H9 (cell line): ENCODE data around the gene TMEM80. TPM values are rescaled to one million over a fixed set of nuclear protein-coding genes. Genes with fewer than 3 reads are reported as not detected.

ENCODE experiments used
- DNase-seq: peaks from one replicate; pipeline ENCODE4 v3.0.0-alpha.2; 2017
- H2AFZ ChIP-seq: one replicate; pipeline ENCODE4 v1.6.1; 2013; ENCODE audit warnings: mild to moderate bottlenecking, low read length, control low read depth, moderate library complexity
- H2AK5ac ChIP-seq: 2 replicates; pipeline ENCODE4 v1.6.1; 2013; ENCODE audit warnings: low read length, control low read depth, mixed read lengths; ENCODE audit not compliant: insufficient read length
- H2BK120ac ChIP-seq: one replicate; pipeline ENCODE4 v1.6.1; 2013; ENCODE audit warnings: low read depth, mild to moderate bottlenecking, low read length, control low read depth, inconsistent platforms; ENCODE audit not compliant: poor library complexity, severe bottlenecking
- H2BK12ac ChIP-seq: 2 replicates; pipeline ENCODE4 v1.6.1; 2013; ENCODE audit warnings: low read length, control low read depth, mixed read lengths, low read depth; ENCODE audit not compliant: insufficient read length
- H2BK15ac ChIP-seq: 2 replicates; pipeline ENCODE4 v1.6.1; 2013; ENCODE audit warnings: low read depth, low read length, control low read depth
- H2BK20ac ChIP-seq: one replicate; pipeline ENCODE4 v1.6.1; 2013; ENCODE audit warnings: low read depth, mild to moderate bottlenecking, low read length, control low read depth, inconsistent platforms; ENCODE audit not compliant: poor library complexity, severe bottlenecking
- H2BK5ac ChIP-seq: 2 replicates; pipeline ENCODE4 v1.6.1; 2013; ENCODE audit warnings: low read length, control low read depth, mixed read lengths; ENCODE audit not compliant: insufficient read length
- H3K14ac ChIP-seq: 2 replicates; pipeline ENCODE4 v1.6.1; 2013; ENCODE audit warnings: low read length, control low read depth; ENCODE audit not compliant: insufficient read depth
- H3K18ac ChIP-seq: 2 replicates; pipeline ENCODE4 v1.6.1; 2013; ENCODE audit warnings: low read depth, mild to moderate bottlenecking, mixed read lengths, low read length, control low read depth; ENCODE audit not compliant: insufficient read length
- H3K23ac ChIP-seq: 2 replicates; pipeline ENCODE4 v1.6.1; 2013; ENCODE audit warnings: low read length, control low read depth, mixed read lengths, low read depth; ENCODE audit not compliant: insufficient read length
- H3K23me2 ChIP-seq: 2 replicates; pipeline ENCODE4 v1.6.1; 2013; ENCODE audit warnings: low read depth, mild to moderate bottlenecking, mixed read lengths, low read length, control low read depth; ENCODE audit not compliant: insufficient read length, poor library complexity, severe bottlenecking
- H3K27ac ChIP-seq: 2 replicates; pipeline ENCODE4 v1.5.1; 2013; ENCODE audit warnings: low read length, control low read depth, mixed read lengths, low read depth; ENCODE audit not compliant: insufficient read length
- H3K27me3 ChIP-seq: 2 replicates; pipeline ENCODE4 v1.6.1; 2013; ENCODE audit warnings: low read length, control low read depth, inconsistent platforms; ENCODE audit not compliant: insufficient read depth
- H3K4ac ChIP-seq: 2 replicates; pipeline ENCODE4 v1.6.1; 2013; ENCODE audit warnings: low read depth, mild to moderate bottlenecking, control low read depth, inconsistent platforms, low read length, moderate library complexity
- H3K4me1 ChIP-seq: 2 replicates; pipeline ENCODE4 v1.6.1; 2013; ENCODE audit warnings: low read length, control low read depth, inconsistent platforms; ENCODE audit not compliant: insufficient read depth
- H3K4me2 ChIP-seq: 2 replicates; pipeline ENCODE4 v1.6.1; 2013; ENCODE audit warnings: low read length, control low read depth, mixed read lengths; ENCODE audit not compliant: insufficient read length, insufficient read depth
- H3K56ac ChIP-seq: 2 replicates; pipeline ENCODE4 v1.6.1; 2013; ENCODE audit warnings: low read depth, mild to moderate bottlenecking, mixed read lengths, low read length, control low read depth; ENCODE audit not compliant: insufficient read length
- H3K79me1 ChIP-seq: 2 replicates; pipeline ENCODE4 v1.6.1; 2013; ENCODE audit warnings: low read depth, mild to moderate bottlenecking, moderate library complexity, low read length, control low read depth, inconsistent platforms; ENCODE audit not compliant: insufficient read depth, poor library complexity, severe bottlenecking
- H3K79me2 ChIP-seq: 2 replicates; pipeline ENCODE4 v1.6.1; 2013; ENCODE audit warnings: low read length, control low read depth, inconsistent platforms; ENCODE audit not compliant: insufficient read depth
- H3K9ac ChIP-seq: 2 replicates; pipeline ENCODE4 v1.6.1; 2013; ENCODE audit warnings: low read length, control low read depth, mixed read lengths; ENCODE audit not compliant: insufficient read length; ENCODE audit errors: extremely low read depth
- H3K9me3 ChIP-seq: one replicate; pipeline ENCODE4 v1.6.1; 2013; ENCODE audit warnings: low read depth, low read length, inconsistent platforms; ENCODE audit not compliant: control insufficient read depth
- H3T11ph ChIP-seq: one replicate; pipeline ENCODE4 v1.6.1; 2013; ENCODE audit warnings: mild to moderate bottlenecking, low read length, control low read depth, inconsistent platforms
- H4K20me1 ChIP-seq: one replicate; pipeline ENCODE4 v1.6.1; 2013; ENCODE audit not compliant: control insufficient read depth, insufficient read length, insufficient read depth
- H4K5ac ChIP-seq: 2 replicates; pipeline ENCODE4 v1.6.1; 2013; ENCODE audit warnings: low read depth, mild to moderate bottlenecking, mixed read lengths, low read length, control low read depth; ENCODE audit not compliant: insufficient read length
- H4K8ac ChIP-seq: replicated peaks from 2 replicates; pipeline ENCODE4 v1.6.1; 2013; ENCODE audit warnings: low read length, control low read depth, mixed read lengths, low read depth; ENCODE audit not compliant: insufficient read length
- H4K91ac ChIP-seq: 2 replicates; pipeline ENCODE4 v1.6.1; 2013; ENCODE audit warnings: low read depth, mild to moderate bottlenecking, moderate library complexity, mixed read lengths, low read length, control low read depth; ENCODE audit not compliant: insufficient read length
- H3K27ac Mint-ChIP-seq, 3 experiments: 2 replicates in 2 of 3; 3 replicates in 1 of 3; pipeline ENCODE4 v1.8.0; 2020 to 2021; ENCODE audit warnings: mixed read lengths in 3 of 3, mild to moderate bottlenecking in 1 of 3, moderate library complexity in 1 of 3
- H3K27me3 Mint-ChIP-seq: 2 replicates; pipeline ENCODE4 v1.8.0; 2021; ENCODE audit warnings: low read depth, mild to moderate bottlenecking, moderate library complexity, mixed read lengths
- H3K36me3 Mint-ChIP-seq, 3 experiments: 2 replicates in 2 of 3; 3 replicates in 1 of 3; pipeline ENCODE4 v1.8.0; 2020 to 2021; ENCODE audit warnings: low read depth in 3 of 3, mixed read lengths in 3 of 3; ENCODE audit not compliant: insufficient read depth in 1 of 3
- H3K4me1 Mint-ChIP-seq, 2 experiments: 2 replicates each; pipeline ENCODE4 v1.8.0; 2020; ENCODE audit warnings: mixed read lengths in 2 of 2
- H3K4me3 Mint-ChIP-seq, 2 experiments: 2 replicates in 1 of 2; 3 replicates in 1 of 2; pipeline ENCODE4 v1.8.0; 2020 to 2021; ENCODE audit warnings: mild to moderate bottlenecking in 2 of 2, mixed read lengths in 2 of 2, moderate library complexity in 1 of 2
- H3K9me3 Mint-ChIP-seq, 2 experiments: 2 replicates in 1 of 2; 3 replicates in 1 of 2; pipeline ENCODE4 v1.8.0; 2020; ENCODE audit warnings: mild to moderate bottlenecking in 2 of 2, mixed read lengths in 2 of 2, moderate library complexity in 1 of 2
- WGBS: extraction: QIAGEN DNeasy Blood & Tissue Kit; methylation state at CpG from one replicate; pipeline ENCODE4 v1.1.7; 2013; ENCODE audit warnings: missing lambda C conversion rate, low lambda C conversion rate, mixed read lengths; ENCODE audit not compliant: insufficient read length; ENCODE audit errors: extremely low coverage; 5-methylcytosine and 5-hydroxymethylcytosine counted together
- total RNA-seq: library from RNA; stranded (reverse); gene quantifications from 2 replicates; pipeline ENCODE4 v1.2.1, GENCODE V29; 2021
- TF ChIP-seq, protein P1 (sequence below): fragments of 200-600 bp; sonication (generic); conservative IDR thresholded peaks from 3 replicates; pipeline ENCODE4 v1.8.0; 2021; ENCODE audit warnings: antibody characterized with exemption, mild to moderate bottlenecking

The TMEM80 gene
- total RNA-seq, 1 experiment from 2014 or later: 23.6 TPM

- Histone ChIP-seq H4K5ac (no peak overlapping the region), H3K23ac (no peak overlapping the region), H2BK5ac (no peak overlapping the region), H3K4me1 (peaks cover 6% of the 10 kb centered on the region; the same call in 1 of the 2 replicates), H2AFZ (no peak overlapping the region), H3K27me3 (no peaks in the 10 kb centered on the region), H2BK20ac (no peak overlapping the region), H4K20me1 (no peaks in the 10 kb centered on the region), H2BK12ac (no peak overlapping the region), H3K79me2 (peaks cover 11% of the 10 kb centered on the region; the same call in 1 of the 2 replicates), H4K8ac (no peak overlapping the region), H3T11ph (no peak overlapping the region), H3K18ac (no peak overlapping the region), H3K14ac (no peak overlapping the region), H2BK120ac (no peak overlapping the region), H4K91ac (no peak overlapping the region), H3K79me1 (peaks cover 3% of the 10 kb centered on the region), H3K56ac (no peak overlapping the region), H3K4me2 (no peak overlapping the region), H2BK15ac (no peak overlapping the region), H2AK5ac (no peak overlapping the region), H3K9ac (no peak overlapping the region), H3K4ac (no peak overlapping the region), H3K9me3 (no peaks in the 10 kb centered on the region), H3K27ac (no peak overlapping the region), H3K23me2 (no peaks in the 10 kb centered on the region)
- Mint-ChIP-seq H3K4me3 (no peak overlapping the region), H3K4me1 (peaks cover 29 to 34% of the 10 kb centered on the region in 2 experiments), H3K27ac (no peak overlapping the region), H3K36me3 (peaks cover 46 to 69% (median 56%) of the 10 kb centered on the region in 3 experiments), H3K27me3 (no peaks in the 10 kb centered on the region; the same call in 1 of the 2 replicates), H3K9me3 (no peaks in the 10 kb centered on the region; a peak in 1 of 5 replicates)
- no peak for DNase-seq
- WGBS: no CpG with 5 or more reads among the region's 9 CpGs
- TF ChIP-seq, protein P1, sequence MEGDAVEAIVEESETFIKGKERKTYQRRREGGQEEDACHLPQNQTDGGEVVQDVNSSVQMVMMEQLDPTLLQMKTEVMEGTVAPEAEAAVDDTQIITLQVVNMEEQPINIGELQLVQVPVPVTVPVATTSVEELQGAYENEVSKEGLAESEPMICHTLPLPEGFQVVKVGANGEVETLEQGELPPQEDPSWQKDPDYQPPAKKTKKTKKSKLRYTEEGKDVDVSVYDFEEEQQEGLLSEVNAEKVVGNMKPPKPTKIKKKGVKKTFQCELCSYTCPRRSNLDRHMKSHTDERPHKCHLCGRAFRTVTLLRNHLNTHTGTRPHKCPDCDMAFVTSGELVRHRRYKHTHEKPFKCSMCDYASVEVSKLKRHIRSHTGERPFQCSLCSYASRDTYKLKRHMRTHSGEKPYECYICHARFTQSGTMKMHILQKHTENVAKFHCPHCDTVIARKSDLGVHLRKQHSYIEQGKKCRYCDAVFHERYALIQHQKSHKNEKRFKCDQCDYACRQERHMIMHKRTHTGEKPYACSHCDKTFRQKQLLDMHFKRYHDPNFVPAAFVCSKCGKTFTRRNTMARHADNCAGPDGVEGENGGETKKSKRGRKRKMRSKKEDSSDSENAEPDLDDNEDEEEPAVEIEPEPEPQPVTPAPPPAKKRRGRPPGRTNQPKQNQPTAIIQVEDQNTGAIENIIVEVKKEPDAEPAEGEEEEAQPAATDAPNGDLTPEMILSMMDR: no peak
Measured at GRCh38 chr11:688681-689080, 6.9 kb upstream of the TMEM80 start.
